GM18520 (cell line): ENCODE results near the gene NDUFS7.
"Not testable (repeated sequence)": the region's sequence is repeated elsewhere in the genome, so short reads cannot be mapped to it uniquely, and the experiment has no call there.

Experiments
- ATAC-seq: cut with Tn5 transposase; IDR thresholded peaks from one replicate; pipeline ENCODE4 v1.9.1; 2021; ENCODE audit not compliant: unreplicated experiment

The NDUFS7 gene

GRCh38 chr19:1431759-1432506 is 48.2 kb downstream of the NDUFS7 start:
- ATAC-seq: no peak

- ATAC-seq: no peak
These were observed 48.8 kb downstream of the NDUFS7 start for GRCh38 chr19:1432507-1432887.

- no peak for ATAC-seq
These were observed 49.7 kb downstream of the NDUFS7 start for GRCh38 chr19:1433119-1434039.

GRCh38 chr19:1434040-1434366 is 50.3 kb downstream of the NDUFS7 start:
- ATAC-seq: no peak

GRCh38 chr19:1434577-1435060 is 50.9 kb downstream of the NDUFS7 start:
- no peak for ATAC-seq

- ATAC-seq: no peak
These were observed 51.8 kb downstream of the NDUFS7 start for GRCh38 chr19:1435378-1435989.

- no peak for ATAC-seq
These were observed 53.9 kb downstream of the NDUFS7 start for GRCh38 chr19:1437609-1438008.

- ATAC-seq: peak; percentile 76
These were observed 54.6 kb downstream of the NDUFS7 start, which contains the start of gene RPS15 for GRCh38 chr19:1438035-1438932. RPS15 (plus strand) TSS chr19:1438396; CDS start chr19:1438426, 30 bp downstream.

GRCh38 chr19:1438933-1439354 is 55.2 kb downstream of the NDUFS7 start:
- no peak for ATAC-seq

GRCh38 chr19:1439525-1440417 is 56.1 kb downstream of the NDUFS7 start:
- ATAC-seq: not testable (repeated sequence)

GRCh38 chr19:1440418-1440801 is 56.7 kb downstream of the NDUFS7 start:
- ATAC-seq: no peak

- ATAC-seq: no peak
These were observed 57.3 kb downstream of the NDUFS7 start for GRCh38 chr19:1441022-1441426.

- no peak for ATAC-seq
These were observed 58.2 kb downstream of the NDUFS7 start for GRCh38 chr19:1441677-1442438.
